ENCODE data around the gene TBC1D2B. TPM values are rescaled to one million over a fixed set of nuclear protein-coding genes. Genes with fewer than 3 reads are reported as not detected.
A peak's percentile ranks its signal among the peaks of the same experiment; 100 is the strongest.

TBC1D2B gene
- polyA plus RNA-seq, 3 donors = 5.9 to 53.3 (median 6.2) TPM

DNA sequence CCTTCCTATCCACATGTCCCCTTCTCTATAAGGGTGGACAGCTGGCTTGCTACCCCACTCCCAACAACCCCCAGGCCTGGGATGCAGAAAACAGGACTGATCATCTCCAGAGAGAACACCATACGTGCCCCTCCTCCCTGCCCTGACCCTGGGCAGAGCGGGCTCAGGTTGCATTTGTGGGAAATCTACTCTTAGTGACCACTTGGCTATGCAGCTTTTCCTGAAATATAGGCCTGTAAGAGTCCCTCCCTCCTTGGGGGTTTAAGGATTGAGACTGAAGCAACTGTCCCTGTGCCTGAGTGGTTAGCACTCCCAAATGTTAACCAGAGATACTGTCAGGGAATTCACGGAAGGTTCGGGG, 26.6 kb upstream of the TBC1D2B start:
- H3K27me3 ChIP-seq (ENCODE audit: control insufficient read depth in 2 of 2, insufficient read depth in 2 of 2, low read length in 2 of 2) = no peaks in the 10 kb centered on the region
- no peaks in the 10 kb centered on the region for H3K36me3 ChIP-seq (replicated peaks in 1 of 2; ENCODE audit: control insufficient read depth in 1 of 2, insufficient read depth in 2 of 2, low read length in 2 of 2)
- H3K9ac ChIP-seq (ENCODE audit: insufficient read depth, low read length, poor library complexity, severe bottlenecking) = no peak overlapping the region
- Mint-ChIP-seq H3K4me1 (peaks cover 20% of the 10 kb centered on the region), H3K36me3 (no peaks in the 10 kb centered on the region), H3K27me3 (ENCODE audit: low read depth in 3 of 3) (peaks cover 0 to 3% (median 0%) of the 10 kb centered on the region in 3 donors), H3K27ac (peak overlapping the region in 4 of 7 donors; percentile 5 to 83 (median 37)), H3K4me3 (no peak overlapping the region), H3K9me3 (peaks cover 0 to 2% (median 0%) of the 10 kb centered on the region in 7 donors)
- H3K4me3 ChIP-seq (replicated peaks in 1 of 3; ENCODE audit: low read depth in 2 of 3, low read length in 3 of 3) = no peak overlapping the region
- H3K79me2 ChIP-seq (ENCODE audit: insufficient read depth, low read length) = no peaks in the 10 kb centered on the region
- DNase-seq = no peak
- no peak overlapping the region for H3K27ac ChIP-seq (ENCODE audit: low read depth in 1 of 2, low read length in 2 of 2)
- no peak overlapping the region for H3K4me2 ChIP-seq (replicated peaks; ENCODE audit: extremely low read depth, low read length, poor library complexity, severe bottlenecking)
- H4K20me1 ChIP-seq (ENCODE audit: insufficient read depth, low read length) = no peaks in the 10 kb centered on the region
- WGBS (ENCODE audit: insufficient coverage) = 93% methylated on average over 3 of the region's 4 CpGs
- peaks cover 11 to 14% of the 10 kb centered on the region in 2 donors for H3K4me1 ChIP-seq (ENCODE audit: control insufficient read depth in 1 of 2, insufficient read depth in 2 of 2, low read length in 2 of 2)
- no peak overlapping the region for H2AFZ ChIP-seq (ENCODE audit: insufficient read depth, low read depth, low read length, poor library complexity, severe bottlenecking)
- TF ChIP-seq, protein P1, sequence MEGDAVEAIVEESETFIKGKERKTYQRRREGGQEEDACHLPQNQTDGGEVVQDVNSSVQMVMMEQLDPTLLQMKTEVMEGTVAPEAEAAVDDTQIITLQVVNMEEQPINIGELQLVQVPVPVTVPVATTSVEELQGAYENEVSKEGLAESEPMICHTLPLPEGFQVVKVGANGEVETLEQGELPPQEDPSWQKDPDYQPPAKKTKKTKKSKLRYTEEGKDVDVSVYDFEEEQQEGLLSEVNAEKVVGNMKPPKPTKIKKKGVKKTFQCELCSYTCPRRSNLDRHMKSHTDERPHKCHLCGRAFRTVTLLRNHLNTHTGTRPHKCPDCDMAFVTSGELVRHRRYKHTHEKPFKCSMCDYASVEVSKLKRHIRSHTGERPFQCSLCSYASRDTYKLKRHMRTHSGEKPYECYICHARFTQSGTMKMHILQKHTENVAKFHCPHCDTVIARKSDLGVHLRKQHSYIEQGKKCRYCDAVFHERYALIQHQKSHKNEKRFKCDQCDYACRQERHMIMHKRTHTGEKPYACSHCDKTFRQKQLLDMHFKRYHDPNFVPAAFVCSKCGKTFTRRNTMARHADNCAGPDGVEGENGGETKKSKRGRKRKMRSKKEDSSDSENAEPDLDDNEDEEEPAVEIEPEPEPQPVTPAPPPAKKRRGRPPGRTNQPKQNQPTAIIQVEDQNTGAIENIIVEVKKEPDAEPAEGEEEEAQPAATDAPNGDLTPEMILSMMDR (IDR thresholded peaks at IDR 0.05) = no peak
- intact Hi-C loops (cut with micrococcal nuclease) = loop anchor here in 1 of 2 donors (1.0 kb wide), 1 partner anchor 102 kb away; no protein-coding TSS in a partner anchor
- no peaks in the 10 kb centered on the region for H3K9me3 ChIP-seq (replicated peaks in 1 of 2; ENCODE audit: control insufficient read depth in 1 of 2, insufficient read depth in 1 of 2, low read length in 2 of 2)

DNA sequence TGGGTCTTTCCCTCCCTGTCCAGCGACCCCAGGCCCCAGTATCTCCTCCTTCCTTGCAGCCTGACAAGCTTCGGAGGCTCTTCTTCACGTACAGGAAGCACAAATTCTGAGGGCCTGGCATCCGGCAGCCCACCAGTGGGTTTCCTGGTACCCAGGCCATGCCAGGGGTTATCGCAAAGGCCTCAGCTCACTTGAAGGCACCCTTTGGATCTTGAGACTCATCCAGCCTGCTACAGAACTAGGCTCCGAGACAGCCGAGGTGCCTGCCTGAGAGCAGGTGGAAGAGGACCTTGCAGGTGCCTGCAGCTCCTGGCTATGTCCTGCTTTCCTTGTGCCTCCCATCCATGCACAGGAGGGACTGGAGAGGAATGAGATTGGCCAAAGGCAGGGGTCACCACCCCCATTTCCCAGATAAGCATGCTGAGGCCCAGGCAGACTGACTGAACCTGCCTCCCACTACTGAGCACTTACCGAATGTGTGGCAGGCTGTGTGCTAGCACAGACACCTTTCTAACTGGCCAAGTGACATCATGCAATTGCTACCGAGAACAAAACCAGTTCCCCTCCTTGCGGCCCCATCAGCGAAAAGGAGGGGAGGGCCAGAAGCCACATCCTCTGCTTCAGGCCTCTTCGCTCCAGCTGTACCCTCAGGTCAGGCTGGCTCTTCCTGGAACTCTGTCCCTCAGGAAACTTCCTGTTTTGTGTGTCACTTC, 26.1 kb upstream of the TBC1D2B start:
- Mint-ChIP-seq H3K9me3 (peaks cover 0 to 2% (median 0%) of the 10 kb centered on the region in 7 donors), H3K36me3 (no peaks in the 10 kb centered on the region), H3K4me1 (peaks cover 20% of the 10 kb centered on the region), H3K4me3 (no peak overlapping the region), H3K27me3 (ENCODE audit: low read depth in 3 of 3) (peaks cover 0 to 3% (median 0%) of the 10 kb centered on the region in 3 donors), H3K27ac (peak overlapping the region in 4 of 7 donors; percentile 5 to 83 (median 52))
- no peak overlapping the region for H3K4me2 ChIP-seq (replicated peaks; ENCODE audit: extremely low read depth, low read length, poor library complexity, severe bottlenecking)
- H3K36me3 ChIP-seq (replicated peaks in 1 of 2; ENCODE audit: control insufficient read depth in 1 of 2, insufficient read depth in 2 of 2, low read length in 2 of 2) = no peaks in the 10 kb centered on the region
- no peaks in the 10 kb centered on the region for H3K9me3 ChIP-seq (replicated peaks in 1 of 2; ENCODE audit: control insufficient read depth in 1 of 2, insufficient read depth in 1 of 2, low read length in 2 of 2)
- no peaks in the 10 kb centered on the region for H3K79me2 ChIP-seq (ENCODE audit: insufficient read depth, low read length)
- H3K4me3 ChIP-seq (replicated peaks in 1 of 3; ENCODE audit: low read depth in 2 of 3, low read length in 3 of 3) = no peak overlapping the region
- 44% methylated on average over 11 of the region's 12 CpGs for WGBS (ENCODE audit: insufficient coverage)
- H2AFZ ChIP-seq (ENCODE audit: insufficient read depth, low read depth, low read length, poor library complexity, severe bottlenecking) = no peak overlapping the region
- peak overlapping the region; percentile 20 for H3K9ac ChIP-seq (ENCODE audit: insufficient read depth, low read length, poor library complexity, severe bottlenecking)
- H3K27me3 ChIP-seq (ENCODE audit: control insufficient read depth in 2 of 2, insufficient read depth in 2 of 2, low read length in 2 of 2) = no peaks in the 10 kb centered on the region
- no peaks in the 10 kb centered on the region for H4K20me1 ChIP-seq (ENCODE audit: insufficient read depth, low read length)
- TF ChIP-seq, protein P1 (IDR thresholded peaks at IDR 0.05) = no peak
- intact Hi-C loops (cut with micrococcal nuclease) = loop anchor here in 1 of 2 donors (1.0 kb wide), 1 partner anchor 101 kb away; no protein-coding TSS in a partner anchor
- peak in 1 of 3 donors; percentile 41 for DNase-seq
- no peak overlapping the region for H3K27ac ChIP-seq (ENCODE audit: low read depth in 1 of 2, low read length in 2 of 2)
- peaks cover 11 to 14% of the 10 kb centered on the region in 2 donors for H3K4me1 ChIP-seq (ENCODE audit: control insufficient read depth in 1 of 2, insufficient read depth in 2 of 2, low read length in 2 of 2)

Measured in CD14-positive monocyte (primary cell).